Left ventricle myocardium inferior (tissue), 1 donor: ENCODE data around the gene USP4. TPM values are rescaled to one million over a fixed set of nuclear protein-coding genes. Genes with fewer than 3 reads are reported as not detected.
A peak's percentile ranks its signal among the peaks of the same experiment; 100 is the strongest.

Source experiments
- DNase-seq: peaks from one replicate; pipeline ENCODE4 v3.0.0-alpha.2; 2020
- H3K27ac ChIP-seq: fragments of 200-600 bp; replicated peaks from 2 replicates; pipeline ENCODE4 v1.8.0; 2021
- H3K27me3 ChIP-seq: fragments of 200-600 bp; 2 replicates; pipeline ENCODE4 v1.8.0; 2021; ENCODE audit warnings: low read depth
- H3K36me3 ChIP-seq: fragments of 200-600 bp; 2 replicates; pipeline ENCODE4 v1.8.0; 2021
- H3K4me1 ChIP-seq: fragments of 200-600 bp; 2 replicates; pipeline ENCODE4 v1.8.0; 2021
- H3K4me3 ChIP-seq: fragments of 200-600 bp; 2 replicates; pipeline ENCODE4 v1.8.0; 2021; ENCODE audit warnings: mild to moderate bottlenecking, moderate library complexity
- H3K9me3 ChIP-seq: fragments of 200-600 bp; replicated peaks from 2 replicates; pipeline ENCODE4 v1.8.0; 2021
- CTCF ChIP-seq: fragments of 200-600 bp; IDR thresholded peaks from 2 replicates; pipeline ENCODE4 v1.8.0; 2021; ENCODE audit warnings: antibody characterized with exemption, mild to moderate bottlenecking, borderline replicate concordance
- intact Hi-C: fragments of 100-400 bp; cut with micrococcal nuclease; formaldehyde crosslinking; loops from one replicate; pipeline ENCODE4 v1.11.0; 2022
- total RNA-seq: library from RNA; stranded (reverse); fragmentation: NEBNext Ultra II Directional; extraction: Animal tissue kit (Norgen Biotek cat#: 25700); gene quantifications from one replicate; pipeline ENCODE4 v1.2.1, GENCODE V29; 2021
- donor health status: DM: no; HTN: yes; CAD: no; lungs with severe emphysema.

The USP4 gene
- total RNA-seq, 1 donor from 2014 or later = 37.3 TPM

- intact Hi-C loops = no loop called here
- no peaks in the 10 kb centered on the region for H3K9me3 ChIP-seq
- peaks cover 5% of the 10 kb centered on the region for H3K36me3 ChIP-seq
- DNase-seq = no peak
- TF ChIP-seq CTCF = no peak
- peaks cover 23% of the 10 kb centered on the region for H3K4me1 ChIP-seq
- peak overlapping the region; percentile 66 for H3K27ac ChIP-seq
- no peaks in the 10 kb centered on the region for H3K27me3 ChIP-seq
- H3K4me3 ChIP-seq = no peak overlapping the region
Observed at GRCh38 chr3:49266410-49267095, 73.3 kb downstream of the USP4 start.

GRCh38 chr3:49265661-49266386 is 74.0 kb downstream of the USP4 start:
- H3K27me3 ChIP-seq = no peaks in the 10 kb centered on the region
- H3K9me3 ChIP-seq = no peaks in the 10 kb centered on the region
- H3K27ac ChIP-seq = peak overlapping the region; percentile 66
- intact Hi-C loops = no loop called here
- H3K36me3 ChIP-seq = peaks cover 5% of the 10 kb centered on the region
- H3K4me1 ChIP-seq = peaks cover 23% of the 10 kb centered on the region
- H3K4me3 ChIP-seq = no peak overlapping the region
- no peak for TF ChIP-seq CTCF
- DNase-seq = no peak

GRCh38 chr3:49263159-49263889 is 76.5 kb downstream of the USP4 start:
- intact Hi-C loops = no loop called here
- no peaks in the 10 kb centered on the region for H3K36me3 ChIP-seq
- no peak for DNase-seq
- H3K4me3 ChIP-seq = no peak overlapping the region
- no peaks in the 10 kb centered on the region for H3K27me3 ChIP-seq
- no peak overlapping the region for H3K27ac ChIP-seq
- no peaks in the 10 kb centered on the region for H3K9me3 ChIP-seq
- H3K4me1 ChIP-seq = peaks cover 23% of the 10 kb centered on the region
- TF ChIP-seq CTCF = no peak

- no peaks in the 10 kb centered on the region for H3K27me3 ChIP-seq
- intact Hi-C loops = no loop called here
- H3K36me3 ChIP-seq = no peaks in the 10 kb centered on the region
- TF ChIP-seq CTCF = no peak
- no peak overlapping the region for H3K4me3 ChIP-seq
- H3K27ac ChIP-seq = no peak overlapping the region
- peaks cover 4% of the 10 kb centered on the region for H3K4me1 ChIP-seq
- DNase-seq = no peak
- no peaks in the 10 kb centered on the region for H3K9me3 ChIP-seq
Observed at GRCh38 chr3:49260806-49261324, 79.0 kb downstream of the USP4 start.

GRCh38 chr3:49257187-49257586 is 82.7 kb downstream of the USP4 start:
- H3K36me3 ChIP-seq = no peaks in the 10 kb centered on the region
- intact Hi-C loops = no loop called here
- H3K27ac ChIP-seq = no peak overlapping the region
- H3K9me3 ChIP-seq = no peaks in the 10 kb centered on the region
- no peaks in the 10 kb centered on the region for H3K4me1 ChIP-seq
- no peak for DNase-seq
- no peaks in the 10 kb centered on the region for H3K27me3 ChIP-seq
- TF ChIP-seq CTCF = no peak
- no peak overlapping the region for H3K4me3 ChIP-seq
